Right renal cortex interstitium (tissue), 3 donors: ENCODE measurements around the gene PTPRM. TPM values are rescaled to one million over a fixed set of nuclear protein-coding genes. Genes with fewer than 3 reads are reported as not detected.

Experiments
- DNase-seq, 3 donors: peaks; one replicate each; pipeline ENCODE4 v3.0.0-alpha.2; 2013; ENCODE audit warnings: low read depth in 3 of 3, low spot score in 2 of 3
- polyA plus RNA-seq, 3 donors: library from polyadenylated mRNA; unstranded; fragments of 120-200 nt; gene quantifications; one replicate each; pipeline ENCODE4 v1.2.1, GENCODE V29; 2013; ENCODE audit not compliant: insufficient read length in 3 of 3

PTPRM gene
- polyA plus RNA-seq, 3 donors, result 83.9 to 114 (median 101) TPM

- no peak for DNase-seq
Measured at GRCh38 chr18:7624697-7625096, 57.6 kb downstream of the PTPRM start.

DNA sequence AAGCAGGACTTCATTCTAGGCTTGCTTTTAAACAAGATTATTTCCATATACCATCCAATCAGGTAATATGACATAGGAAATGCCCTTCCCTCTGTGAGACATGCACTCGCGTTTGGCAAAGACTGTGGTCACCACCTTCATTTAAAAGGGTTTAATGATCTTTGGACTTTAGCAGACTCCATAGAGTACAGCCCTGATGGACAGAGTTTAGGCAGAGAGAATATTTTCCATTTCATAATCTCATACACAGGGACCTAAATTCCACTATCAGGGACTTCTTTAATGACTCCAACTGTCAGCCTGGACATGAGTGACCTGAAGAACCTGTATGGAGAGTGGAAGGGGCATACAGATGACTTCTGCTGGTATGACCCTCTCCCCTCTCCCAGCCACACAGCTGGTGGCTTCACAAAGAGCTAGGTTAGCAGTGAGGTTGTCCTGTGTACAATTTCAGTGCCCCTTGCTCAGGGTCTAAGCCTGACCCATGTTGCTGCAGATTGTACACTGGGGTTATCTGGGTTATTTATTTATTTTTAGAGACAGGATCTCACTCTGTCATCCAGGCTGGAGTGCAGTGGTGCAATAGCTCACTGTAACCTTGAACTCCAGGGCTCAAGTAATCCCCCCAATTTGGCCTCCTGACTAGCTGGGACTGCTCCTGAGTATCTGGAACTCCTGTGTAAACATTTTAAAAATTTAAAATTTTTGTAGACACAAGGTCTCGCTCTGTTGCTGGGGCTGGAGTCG, 59.2 kb downstream of the PTPRM start:
- no peak for DNase-seq

DNA sequence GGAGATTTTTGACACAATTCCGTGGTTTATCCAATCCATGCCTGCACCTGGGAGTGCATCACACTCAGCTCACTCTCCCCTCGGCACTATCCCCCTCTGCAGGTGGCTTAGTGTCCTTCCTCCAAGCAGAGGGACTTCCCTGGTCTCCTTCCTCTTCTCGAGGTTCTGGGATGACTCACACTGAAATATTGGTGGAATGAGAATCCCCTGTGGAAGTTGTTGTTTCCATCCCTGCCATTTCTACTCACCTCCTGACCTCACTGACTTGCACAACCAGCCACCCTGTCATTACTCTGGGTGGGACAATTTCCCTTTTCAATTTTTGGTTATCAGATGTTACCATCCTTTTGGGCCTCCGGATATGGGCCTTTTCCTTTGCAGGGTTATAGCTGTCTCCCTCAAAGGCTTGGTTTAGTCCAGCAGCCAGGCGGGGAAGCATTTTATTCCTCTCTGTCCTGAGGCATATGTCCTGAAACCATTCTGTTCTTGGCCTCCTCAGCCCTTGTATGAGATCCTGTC, 59.9 kb downstream of the PTPRM start:
- no peak for DNase-seq

GRCh38 chr18:7629416-7629815, 62.3 kb downstream of the PTPRM start:
- DNase-seq, result no peak

DNA sequence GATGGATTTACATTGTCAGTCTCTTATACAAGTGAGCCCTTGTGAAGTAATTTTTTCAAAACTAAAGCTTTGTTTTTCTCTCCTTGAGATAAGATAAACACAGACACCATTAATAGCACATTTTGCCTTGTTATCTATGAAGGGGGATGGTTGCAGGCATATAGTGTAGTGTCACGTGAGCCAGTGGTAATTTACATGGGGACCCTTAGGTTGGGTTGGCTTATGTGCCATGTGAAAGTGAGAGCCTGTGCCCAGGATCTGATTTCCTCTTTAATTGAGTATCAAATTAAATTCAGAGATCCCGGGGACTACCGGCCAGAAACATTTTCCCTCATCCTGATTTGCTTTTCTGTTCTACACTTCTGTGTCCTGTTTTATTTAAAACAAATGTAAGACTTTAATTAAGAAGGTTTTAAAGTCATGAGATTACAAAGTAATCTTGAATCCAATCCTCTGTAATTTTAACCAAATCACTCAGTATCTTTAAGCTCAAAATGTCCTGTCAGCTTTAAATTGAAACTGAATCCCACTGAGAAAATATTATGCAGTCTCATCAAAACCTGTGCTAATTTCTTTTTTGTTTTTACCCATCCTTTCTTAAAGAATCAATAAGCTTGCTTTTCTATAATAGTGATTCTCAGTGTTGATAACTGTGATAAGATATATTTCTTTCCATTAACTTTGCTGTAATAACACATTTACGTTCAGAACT, 63.8 kb downstream of the PTPRM start:
- DNase-seq, result no peak

- DNase-seq, result no peak
Measured at GRCh38 chr18:7632152-7633098, 65.3 kb downstream of the PTPRM start.

DNA sequence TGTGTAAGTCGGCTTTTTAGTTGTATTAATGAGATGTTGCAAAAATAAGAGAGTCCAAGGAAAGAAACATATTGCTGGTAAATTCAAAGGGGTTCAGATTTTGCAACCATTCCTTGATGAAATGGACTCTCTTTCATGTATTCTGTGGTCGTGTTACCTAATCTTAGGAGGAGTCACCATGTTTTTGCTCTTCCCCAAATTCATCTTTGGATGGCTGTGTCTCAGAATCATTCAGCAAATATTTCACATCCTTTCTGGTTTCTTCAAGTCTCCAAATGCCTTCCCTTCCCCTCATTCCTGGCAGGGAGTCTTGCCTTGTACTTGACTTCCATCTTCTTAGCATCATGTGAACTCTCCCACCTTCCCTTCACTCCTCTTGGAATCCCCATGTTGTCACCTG, 66.1 kb downstream of the PTPRM start:
- no peak for DNase-seq

GRCh38 chr18:7635948-7636347, 68.8 kb downstream of the PTPRM start:
- no peak for DNase-seq

DNA sequence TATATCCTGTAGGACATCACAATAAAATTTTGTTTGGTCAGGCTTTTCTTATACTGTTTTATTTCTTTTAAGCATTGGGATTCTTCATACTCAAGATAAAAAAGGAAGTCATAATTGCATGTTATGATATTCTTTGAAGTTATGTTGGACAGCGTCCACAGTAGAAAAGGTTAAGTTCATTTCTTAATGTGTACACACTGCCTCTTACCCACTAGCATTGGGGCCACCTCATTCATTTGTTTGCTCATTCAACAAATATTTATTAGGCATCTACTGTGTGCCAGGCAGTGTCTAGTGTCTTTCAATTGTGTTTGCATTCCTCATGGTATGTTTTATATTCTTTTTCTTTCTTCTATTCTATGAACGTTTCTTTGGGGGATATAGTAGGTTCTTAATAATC, 70.2 kb downstream of the PTPRM start:
- DNase-seq, result no peak

DNA sequence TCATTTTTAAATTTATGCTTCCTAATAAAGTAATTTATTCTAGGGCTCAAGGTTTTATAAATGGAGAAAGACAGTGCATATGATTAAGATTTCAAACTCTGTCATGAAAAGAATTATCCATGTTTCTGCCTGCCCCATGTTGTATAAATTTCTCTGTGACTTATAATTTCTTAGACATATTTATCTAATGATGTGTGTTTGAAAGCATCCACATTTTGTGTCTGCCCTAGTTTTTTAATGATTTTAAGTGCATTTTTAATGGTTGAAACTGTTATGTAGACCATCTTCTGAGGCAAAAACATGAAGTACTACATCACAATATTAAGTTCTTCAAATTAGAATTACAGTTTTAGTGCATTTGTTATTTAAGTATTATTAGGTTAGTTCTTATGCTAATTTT, 71.2 kb downstream of the PTPRM start:
- no peak for DNase-seq

DNA sequence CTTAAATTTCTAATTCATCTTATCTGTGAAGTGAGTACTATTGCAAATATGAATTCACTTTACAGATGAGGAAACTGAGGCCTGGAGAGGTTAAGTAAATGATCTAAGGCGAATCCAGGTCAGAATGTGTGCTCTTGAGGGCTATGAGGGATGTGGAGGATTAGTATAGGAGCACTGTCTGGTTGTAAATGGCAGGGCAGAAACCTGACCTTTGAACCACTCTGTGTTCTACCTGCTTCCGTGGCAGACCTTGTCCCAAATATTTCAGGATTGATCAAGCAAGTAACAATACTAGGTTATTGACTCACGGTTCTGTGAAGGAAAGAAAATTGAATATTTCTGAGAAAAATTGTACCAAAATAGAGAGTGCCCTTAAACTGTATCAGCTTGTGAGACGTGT, 74.7 kb downstream of the PTPRM start:
- DNase-seq, result no peak

GRCh38 chr18:7642331-7642890, 75.3 kb downstream of the PTPRM start:
- no peak for DNase-seq

GRCh38 chr18:7645756-7646155, 78.6 kb downstream of the PTPRM start:
- DNase-seq, result no peak

DNA sequence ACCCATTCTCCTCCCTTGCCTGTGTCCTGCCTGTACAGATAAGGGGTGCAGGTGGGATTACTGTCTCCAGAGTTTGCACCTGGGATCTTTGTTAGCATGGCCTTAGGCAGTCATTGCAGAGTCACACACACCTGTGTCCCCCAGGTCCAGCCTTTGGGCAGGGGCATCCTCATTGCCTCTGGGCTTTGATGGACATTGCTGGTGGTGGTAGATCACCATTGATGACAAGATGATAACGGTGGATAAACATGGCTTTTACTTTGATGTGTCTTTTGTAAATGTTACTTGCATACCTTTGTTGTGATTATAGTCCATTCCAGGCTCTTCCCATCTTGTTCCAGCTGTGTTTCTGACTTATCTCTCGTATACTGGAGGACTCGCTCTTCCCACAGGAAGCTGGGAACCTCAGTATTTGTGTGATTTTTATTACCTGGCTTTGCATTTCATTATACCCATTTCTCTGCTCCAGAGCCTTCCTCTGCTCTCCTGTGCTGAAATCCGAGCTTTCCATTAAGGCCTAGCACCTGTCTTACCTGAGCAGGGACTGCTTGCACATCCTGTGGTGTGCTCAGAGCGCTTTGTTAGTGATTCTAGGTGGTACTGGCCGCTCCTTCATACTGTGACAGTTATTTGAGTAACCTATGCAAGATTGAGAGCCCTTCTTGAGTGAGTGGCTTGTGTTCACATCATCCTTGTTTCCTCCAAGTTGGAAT, 79.2 kb downstream of the PTPRM start:
- no peak for DNase-seq

DNA sequence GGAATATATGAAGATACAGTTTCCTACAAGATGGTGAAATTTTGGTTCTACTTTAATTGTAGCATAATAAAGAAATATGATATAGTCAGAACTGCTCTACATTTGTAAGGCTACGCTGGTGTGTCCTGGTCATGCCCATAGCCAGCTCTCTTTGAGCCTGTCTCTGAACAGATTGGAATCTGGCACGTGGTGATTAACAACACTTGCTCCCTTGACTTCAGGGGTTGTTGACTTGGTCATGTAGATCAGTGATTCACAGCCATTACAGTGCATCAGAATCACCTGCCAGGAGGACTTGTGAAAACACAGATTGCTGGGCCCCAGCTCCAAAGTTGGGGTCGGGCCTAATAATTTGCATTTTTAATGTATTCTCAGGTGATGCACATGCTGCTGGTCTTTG, 80.4 kb downstream of the PTPRM start:
- no peak for DNase-seq

- DNase-seq, result no peak
Measured at GRCh38 chr18:7657050-7657449, 89.9 kb downstream of the PTPRM start.

DNA sequence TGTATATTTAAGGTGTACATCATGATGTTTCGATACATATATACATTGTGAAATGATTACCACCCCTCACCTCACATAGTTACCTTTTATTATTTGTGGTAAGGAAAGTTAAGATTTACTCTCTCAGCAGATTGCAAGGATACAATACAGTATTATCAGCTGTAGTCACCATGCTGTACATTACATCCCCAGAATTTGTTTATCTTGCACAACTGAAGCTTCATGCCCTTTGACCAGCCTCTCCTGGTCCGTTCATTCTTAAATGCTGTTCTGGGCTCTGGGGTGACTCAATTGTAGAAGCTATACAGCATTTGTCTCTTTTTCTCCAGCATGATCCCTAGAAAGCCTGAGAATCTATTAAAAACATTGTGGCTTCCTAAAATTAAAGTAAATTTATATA, 90.8 kb downstream of the PTPRM start:
- no peak for DNase-seq

DNA sequence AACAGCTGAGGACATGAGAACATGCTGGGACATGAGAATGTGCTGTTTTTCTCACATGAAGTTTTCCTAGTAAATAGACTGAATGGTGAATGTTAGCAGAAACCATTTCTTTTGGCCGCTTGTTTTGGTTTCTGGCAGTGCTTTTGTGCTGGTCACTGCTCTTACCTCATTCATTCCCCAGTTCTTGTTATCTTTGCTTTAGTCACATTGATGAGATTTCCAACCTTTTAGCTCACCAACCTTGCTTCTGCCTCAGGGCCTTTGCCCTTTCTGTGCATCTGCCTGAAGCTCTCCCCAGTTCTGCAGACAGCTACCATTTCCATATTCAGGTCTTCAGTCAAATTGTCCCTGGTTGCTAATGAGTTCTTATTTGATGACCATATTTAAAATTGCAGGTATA, 91.6 kb downstream of the PTPRM start:
- no peak for DNase-seq

- DNase-seq, result no peak
Measured at GRCh38 chr18:7661207-7661606, 94.1 kb downstream of the PTPRM start.

- DNase-seq, result no peak
Measured at GRCh38 chr18:7662866-7663265, 95.8 kb downstream of the PTPRM start.
